GM23338 (cell line): ENCODE results near the gene NXF1. TPM values are rescaled to one million over a fixed set of nuclear protein-coding genes. Genes with fewer than 3 reads are reported as not detected.

Experiments used
- CTCF ChIP-seq, 2 experiments: fragments of 200-600 bp in 1 of 2; sonication (generic) in 1 of 2; conservative IDR thresholded peaks; 2 replicates each; pipeline versions ENCODE4 v1.5.1 to v1.6.1; 2016 to 2017; ENCODE audit warnings: antibody characterized with exemption in 2 of 2, low read depth in 2 of 2, mild to moderate bottlenecking in 2 of 2, moderate library complexity in 1 of 2
- EZH2 ChIP-seq: fragments of 200-600 bp; sonication (generic); IDR thresholded peaks from one replicate; pipeline ENCODE4 v1.8.0; 2017; ENCODE audit warnings: antibody characterized with exemption, mild to moderate bottlenecking, low read depth; ENCODE audit not compliant: unreplicated experiment
- JUNB ChIP-seq: IDR thresholded peaks from one replicate; pipeline ENCODE4 v1.6.1; 2016; ENCODE audit warnings: antibody characterized with exemption; ENCODE audit not compliant: unreplicated experiment
- NANOG ChIP-seq: IDR thresholded peaks from 2 replicates; pipeline ENCODE4 v1.6.1; 2016; ENCODE audit warnings: antibody characterized with exemption, borderline replicate concordance
- ZNF331 ChIP-seq: fragments of 250-450 bp; sonication (Bioruptor Pico); IDR thresholded peaks from 2 replicates; pipeline ENCODE4 v1.5.0; 2020; ENCODE audit warnings: low read depth, mild to moderate bottlenecking, moderate library complexity
- ZNF462 ChIP-seq: fragments of 250-450 bp; sonication (Bioruptor Pico); IDR thresholded peaks from 2 replicates; pipeline ENCODE4 v1.5.0; 2020; ENCODE audit warnings: mild to moderate bottlenecking, moderate library complexity
- polyA plus RNA-seq: library from polyadenylated mRNA; unstranded; fragments of >200 nt; fragmentation: Nextera tagmentation; extraction: Ambion mirVana; gene quantifications from 2 replicates; pipeline ENCODE4 v1.2.1, GENCODE V29; 2016
- total RNA-seq: library from RNA; depleted of rRNA; stranded (reverse); fragments of >200 nt; shearing (Covaris generic); gene quantifications from 2 replicates; pipeline ENCODE4 v1.2.3, GENCODE V29; 2014

NXF1 gene
- total and polyA plus RNA-seq, 2 experiments from 2014 or later: 31.7 to 31.8 TPM

- TF ChIP-seq ZNF462 (CRISPR knock-in tag): no peak
- no peak for TF ChIP-seq EZH2
- TF ChIP-seq NANOG: no peak
- TF ChIP-seq ZNF331 (CRISPR knock-in tag): no peak
- TF ChIP-seq CTCF (conservative IDR thresholded peaks at IDR 0.05; ENCODE audit: low read depth in 2 of 2): no peak
- no peak for TF ChIP-seq JUNB
These were observed 48.2 kb upstream of the NXF1 start (continued) for GRCh38 chr11:62853279-62853965.
